Kidney tubule cell (primary cell): ENCODE results near the gene PIK3C3.

Source experiments
- DNase-seq: peaks from one replicate; pipeline ENCODE4 v3.0.0-alpha.2; 2018; ENCODE audit warnings: low spot score

The PIK3C3 gene

GRCh38 chr18:42126586-42126985, 171.6 kb downstream of the PIK3C3 start:
- DNase-seq: no peak

GRCh38 chr18:42131066-42131929, 176.3 kb downstream of the PIK3C3 start:
- no peak for DNase-seq

GRCh38 chr18:42131930-42132244, 176.9 kb downstream of the PIK3C3 start:
- no peak for DNase-seq
